GM12891 (cell line): Measurements from ENCODE around the gene HMHB1.

Experiments
- POLR2A ChIP-seq: IDR thresholded peaks from 2 replicates; pipeline ENCODE4 v1.6.1; 2011; ENCODE audit warnings: low read depth, low read length, control low read depth
- POLR2AphosphoS5 ChIP-seq: IDR thresholded peaks from 2 replicates; pipeline ENCODE4 v1.6.1; 2011; ENCODE audit warnings: low read depth, low read length, control low read depth

- no peak for TF ChIP-seq POLR2A
- no peak for TF ChIP-seq POLR2AphosphoS5
Measured at GRCh38 chr5:143781993-143782520, 29.9 kb upstream of the HMHB1 start.
